ENCODE results near the gene RAD23A.

The RAD23A gene

GRCh38 chr19:12990431-12990830, 44.8 kb downstream of the RAD23A start:
- TF ChIP-seq CTCF (IDR thresholded peaks at IDR 0.05) = no peak

- TF ChIP-seq CTCF (IDR thresholded peaks at IDR 0.05) = no peak
Measured at GRCh38 chr19:12990853-12991252, 45.2 kb downstream of the RAD23A start.

GRCh38 chr19:12991296-12991695, 45.6 kb downstream of the RAD23A start:
- no peak for TF ChIP-seq CTCF (IDR thresholded peaks at IDR 0.05)

GRCh38 chr19:12992729-12993128, 47.1 kb downstream of the RAD23A start:
- TF ChIP-seq CTCF (IDR thresholded peaks at IDR 0.05) = no peak

GRCh38 chr19:12993562-12993961, 47.9 kb downstream of the RAD23A start:
- no peak for TF ChIP-seq CTCF (IDR thresholded peaks at IDR 0.05)

GRCh38 chr19:12994701-12995595, 49.3 kb downstream of the RAD23A start, which contains the start of gene NFIX:
TSS of gene NFIX (plus strand) at chr19:12995475. CDS start at chr19:12995838, 363 bp downstream.
- TF ChIP-seq CTCF (IDR thresholded peaks at IDR 0.05) = no peak

- no peak for TF ChIP-seq CTCF (IDR thresholded peaks at IDR 0.05)
Measured at GRCh38 chr19:12995596-12996405, 50.1 kb downstream of the RAD23A start.

All from LNCAP (cell line).